ENCODE data around the gene NAAA. TPM values are rescaled to one million over a fixed set of nuclear protein-coding genes. Genes with fewer than 3 reads are reported as not detected.
"Not testable (repeated sequence)": the region's sequence is repeated elsewhere in the genome, so short reads cannot be mapped to it uniquely, and the experiment has no call there.

Gene NAAA
- total RNA-seq, 4 donors from 2014 or later = 26.9 to 68.6 (median 47.0) TPM

DNA sequence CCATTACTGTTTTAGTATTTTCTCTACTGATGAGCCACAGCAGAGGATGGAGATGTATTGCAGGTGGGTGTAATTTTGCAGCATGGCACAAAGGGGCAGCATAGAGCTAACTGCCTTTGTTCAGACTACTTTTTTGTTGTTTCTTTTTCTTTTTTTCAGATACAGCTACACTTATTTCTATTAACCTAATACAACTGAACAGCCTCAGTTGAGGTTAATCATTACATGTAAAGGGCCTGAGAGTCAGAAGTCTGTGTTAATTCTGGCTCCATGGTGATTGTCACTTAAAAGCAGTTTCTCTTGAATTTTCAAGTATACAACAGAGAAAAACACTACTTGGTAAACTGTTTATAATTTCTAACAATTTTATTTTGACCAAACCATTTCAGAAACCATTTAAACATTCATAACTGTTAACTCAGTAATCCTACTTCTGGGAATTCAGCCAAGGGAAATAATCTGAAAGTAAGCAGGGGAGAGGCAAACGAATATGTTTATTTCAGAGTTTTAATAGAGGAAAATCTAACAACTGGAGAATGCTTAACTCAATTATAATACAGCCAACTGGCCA lies 24.6 kb downstream of the NAAA start:
- 18% methylated on average over 1 of the region's 1 CpG for WGBS
- H3K9me3 ChIP-seq = no peaks in the 10 kb centered on the region
- no peak overlapping the region for H3K27ac ChIP-seq
- DNase-seq (ENCODE audit: low spot score in 2 of 2) = no peak
- TF ChIP-seq EP300 (IDR thresholded peaks at IDR 0.05) (no peak), POLR2AphosphoS5 (IDR thresholded peaks at IDR 0.05) (no peak), POLR2A (IDR thresholded peaks at IDR 0.05) (no peak)
- TF ChIP-seq, protein P1, sequence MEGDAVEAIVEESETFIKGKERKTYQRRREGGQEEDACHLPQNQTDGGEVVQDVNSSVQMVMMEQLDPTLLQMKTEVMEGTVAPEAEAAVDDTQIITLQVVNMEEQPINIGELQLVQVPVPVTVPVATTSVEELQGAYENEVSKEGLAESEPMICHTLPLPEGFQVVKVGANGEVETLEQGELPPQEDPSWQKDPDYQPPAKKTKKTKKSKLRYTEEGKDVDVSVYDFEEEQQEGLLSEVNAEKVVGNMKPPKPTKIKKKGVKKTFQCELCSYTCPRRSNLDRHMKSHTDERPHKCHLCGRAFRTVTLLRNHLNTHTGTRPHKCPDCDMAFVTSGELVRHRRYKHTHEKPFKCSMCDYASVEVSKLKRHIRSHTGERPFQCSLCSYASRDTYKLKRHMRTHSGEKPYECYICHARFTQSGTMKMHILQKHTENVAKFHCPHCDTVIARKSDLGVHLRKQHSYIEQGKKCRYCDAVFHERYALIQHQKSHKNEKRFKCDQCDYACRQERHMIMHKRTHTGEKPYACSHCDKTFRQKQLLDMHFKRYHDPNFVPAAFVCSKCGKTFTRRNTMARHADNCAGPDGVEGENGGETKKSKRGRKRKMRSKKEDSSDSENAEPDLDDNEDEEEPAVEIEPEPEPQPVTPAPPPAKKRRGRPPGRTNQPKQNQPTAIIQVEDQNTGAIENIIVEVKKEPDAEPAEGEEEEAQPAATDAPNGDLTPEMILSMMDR (IDR thresholded peaks at IDR 0.05) = peak; percentile 12 to 63
- no peak overlapping the region for H3K4me3 ChIP-seq
- H3K4me1 ChIP-seq = no peaks in the 10 kb centered on the region
- no peaks in the 10 kb centered on the region for H3K27me3 ChIP-seq
- peaks cover 35% of the 10 kb centered on the region for H3K36me3 ChIP-seq

DNA sequence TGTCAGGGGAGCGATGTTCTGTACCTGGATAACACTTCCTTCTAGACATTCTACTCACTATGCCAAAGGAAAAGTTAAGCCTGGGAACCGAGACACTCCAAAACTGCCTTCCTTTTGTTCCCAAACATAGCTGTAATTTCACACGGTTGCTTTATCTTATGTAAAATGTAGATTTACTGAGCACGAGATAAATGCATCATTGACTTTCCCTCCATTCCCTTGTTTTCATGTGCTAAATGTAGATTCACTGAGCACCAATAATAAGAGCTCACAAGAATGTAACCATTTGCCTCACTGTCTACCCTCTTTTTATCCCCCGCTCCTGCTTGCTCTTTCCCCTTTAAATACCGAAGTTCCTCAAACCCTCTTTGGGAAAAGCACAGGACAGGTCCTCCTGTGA lies 27.8 kb downstream of the NAAA start:
- TF ChIP-seq POLR2A (IDR thresholded peaks at IDR 0.05) (no peak), POLR2AphosphoS5 (IDR thresholded peaks at IDR 0.05) (no peak)
- WGBS = 68% methylated on average over 6 of the region's 6 CpGs
- no peaks in the 10 kb centered on the region for H3K27me3 ChIP-seq
- no peak overlapping the region for H3K27ac ChIP-seq
- no peak for DNase-seq (ENCODE audit: low spot score in 2 of 2)
- H3K4me1 ChIP-seq = no peaks in the 10 kb centered on the region
- H3K9me3 ChIP-seq = no peaks in the 10 kb centered on the region
- peaks cover 8% of the 10 kb centered on the region for H3K36me3 ChIP-seq
- no peak overlapping the region for H3K4me3 ChIP-seq

DNA sequence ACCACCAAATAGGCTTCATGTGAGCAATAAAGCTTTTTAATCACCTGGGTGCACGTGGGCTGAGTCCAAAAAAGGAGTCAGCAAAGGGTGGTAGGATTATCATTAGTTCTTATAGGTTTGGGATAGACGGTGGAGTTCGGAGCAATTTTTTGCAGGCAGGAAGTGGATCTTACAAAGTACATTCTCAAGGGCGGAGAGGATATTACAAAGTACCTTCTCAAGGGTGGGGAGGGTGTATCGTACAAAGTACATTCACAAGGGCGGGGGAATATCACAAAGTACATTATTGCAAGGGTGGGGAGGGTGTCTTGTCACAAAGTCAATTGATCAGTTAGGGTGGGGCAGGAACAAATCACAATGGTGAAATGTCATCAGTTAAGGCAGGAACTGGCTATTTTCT lies 30.0 kb downstream of the NAAA start:
- not testable (repeated sequence) for DNase-seq (ENCODE audit: low spot score in 2 of 2); H3K9me3 ChIP-seq; H3K4me1 ChIP-seq; H3K4me3 ChIP-seq; H3K27ac ChIP-seq; H3K36me3 ChIP-seq; H3K27me3 ChIP-seq
- 90% methylated on average over 6 of the region's 6 CpGs for WGBS

DNA sequence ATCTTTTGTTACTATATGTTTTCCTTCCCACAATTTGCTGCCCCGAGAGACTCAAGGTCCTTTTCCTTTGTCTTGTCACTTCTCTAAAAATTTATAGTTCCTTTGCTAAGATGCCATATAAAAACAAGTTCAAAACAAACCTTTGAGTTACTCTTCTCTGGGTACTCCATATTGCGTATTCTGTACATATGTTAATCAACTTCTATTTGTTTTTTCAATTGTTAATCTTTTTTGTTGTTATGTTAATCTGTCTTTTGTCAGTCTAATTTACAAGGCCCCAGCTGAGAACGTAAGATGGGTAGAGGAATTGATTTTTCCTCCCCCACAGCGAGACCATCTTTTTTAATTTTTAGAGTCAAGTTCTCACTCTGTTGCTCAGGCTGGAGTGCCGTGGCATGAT lies 31.4 kb downstream of the NAAA start:
- no peaks in the 10 kb centered on the region for H3K9me3 ChIP-seq
- TF ChIP-seq, protein P1 (IDR thresholded peaks at IDR 0.05) = no peak
- TF ChIP-seq POLR2AphosphoS5 (IDR thresholded peaks at IDR 0.05) = no peak
- no peak for TF ChIP-seq EP300 (IDR thresholded peaks at IDR 0.05)
- TF ChIP-seq POLR2A (IDR thresholded peaks at IDR 0.05) = no peak
- no peak for DNase-seq (ENCODE audit: low spot score in 2 of 2)
- H3K27ac ChIP-seq = no peak overlapping the region
- no peaks in the 10 kb centered on the region for H3K36me3 ChIP-seq
- no peak overlapping the region for H3K4me3 ChIP-seq
- 88% methylated on average over 5 of the region's 5 CpGs for WGBS
- no peaks in the 10 kb centered on the region for H3K4me1 ChIP-seq
- no peaks in the 10 kb centered on the region for H3K27me3 ChIP-seq

DNA sequence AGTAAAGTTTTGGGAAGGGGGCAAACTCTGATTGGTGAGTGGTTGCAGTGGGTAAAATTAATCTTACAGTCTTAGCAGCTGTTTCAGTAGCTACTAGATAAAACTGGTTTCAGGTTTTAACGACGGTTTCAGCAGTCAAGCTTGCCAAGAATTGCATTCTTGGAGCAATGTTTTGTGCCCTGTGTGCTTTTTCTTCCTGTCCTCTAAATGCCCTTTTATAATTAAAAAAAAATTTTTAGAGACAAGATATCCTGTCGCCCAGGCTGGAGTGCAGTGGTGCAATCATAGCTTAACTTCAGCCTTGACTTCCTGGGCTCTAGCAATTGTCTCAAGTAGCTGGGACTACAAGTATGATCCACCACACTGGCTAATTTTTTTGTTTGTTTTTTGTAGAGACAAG lies 32.3 kb downstream of the NAAA start:
- Histone ChIP-seq H3K27me3 (no peaks in the 10 kb centered on the region), H3K4me3 (no peak overlapping the region), H3K36me3 (no peaks in the 10 kb centered on the region), H3K4me1 (no peaks in the 10 kb centered on the region), H3K9me3 (no peaks in the 10 kb centered on the region), H3K27ac (no peak overlapping the region)
- TF ChIP-seq POLR2AphosphoS5 (IDR thresholded peaks at IDR 0.05) (no peak), POLR2A (IDR thresholded peaks at IDR 0.05) (no peak), EP300 (IDR thresholded peaks at IDR 0.05) (no peak)
- TF ChIP-seq, protein P1 (IDR thresholded peaks at IDR 0.05) = no peak
- WGBS = 18% methylated on average over 3 of the region's 3 CpGs
- DNase-seq (ENCODE audit: low spot score in 2 of 2) = no peak

DNA sequence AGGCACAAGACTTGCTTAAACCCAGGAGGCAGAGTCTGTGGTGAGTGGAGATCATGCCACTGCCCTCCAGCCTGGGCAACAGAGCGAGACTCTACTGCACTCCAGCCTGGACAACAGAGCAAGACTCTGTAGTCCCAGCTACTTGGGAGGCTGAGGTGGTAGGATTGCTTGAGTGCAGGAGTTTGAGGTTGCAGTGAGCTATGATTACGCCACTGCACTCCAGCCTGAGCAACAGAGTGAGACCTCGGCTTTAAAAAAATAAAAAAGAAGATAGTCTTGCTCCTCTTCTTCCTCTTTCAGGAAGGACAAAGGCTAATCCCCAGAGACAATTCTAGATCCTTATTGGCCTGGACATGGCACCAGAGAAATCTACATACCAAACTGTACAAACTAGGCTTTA lies 32.8 kb downstream of the NAAA start:
- Histone ChIP-seq H3K4me3 (no peak overlapping the region), H3K4me1 (no peaks in the 10 kb centered on the region), H3K36me3 (no peaks in the 10 kb centered on the region), H3K27me3 (no peaks in the 10 kb centered on the region), H3K9me3 (no peaks in the 10 kb centered on the region), H3K27ac (no peak overlapping the region)
- TF ChIP-seq POLR2AphosphoS5 (IDR thresholded peaks at IDR 0.05) (no peak), EP300 (IDR thresholded peaks at IDR 0.05) (no peak), POLR2A (IDR thresholded peaks at IDR 0.05) (no peak)
- TF ChIP-seq, protein P1 (IDR thresholded peaks at IDR 0.05) = no peak
- WGBS = 79% methylated on average over 3 of the region's 3 CpGs
- no peak for DNase-seq (ENCODE audit: low spot score in 2 of 2)

Data from suprapubic skin (tissue), 4 donors.